Stimulated activated CD8-positive, alpha-beta memory T cell treated with anti-CD3 and anti-CD28 coated beads, Interleukin-12 subunit alpha, Interleukin-12 subunit beta, amount 100 ng/mL, for 1 hour (primary cell): Measurements from ENCODE around the gene PLK5.

ENCODE experiments used
- DNase-seq: peaks from one replicate; pipeline ENCODE4 v3.0.0-alpha.2; 2020; ENCODE audit warnings: low read depth

Gene PLK5

GRCh38 chr19:1555487-1556389, 31.9 kb downstream of the PLK5 start:
- DNase-seq, result no peak

- no peak for DNase-seq
Measured at GRCh38 chr19:1556390-1557070, 32.7 kb downstream of the PLK5 start.

- DNase-seq, result no peak
Measured at GRCh38 chr19:1558552-1558951, 34.7 kb downstream of the PLK5 start.

- DNase-seq, result no peak
Measured at GRCh38 chr19:1560286-1560882, 36.5 kb downstream of the PLK5 start.

- no peak for DNase-seq
Measured at GRCh38 chr19:1561236-1561842, 37.5 kb downstream of the PLK5 start.

- no peak for DNase-seq
Measured at GRCh38 chr19:1563251-1563650, 39.4 kb downstream of the PLK5 start.

GRCh38 chr19:1566392-1567115, 42.7 kb downstream of the PLK5 start:
- no peak for DNase-seq

GRCh38 chr19:1567116-1567847, 43.4 kb downstream of the PLK5 start:
- no peak for DNase-seq

- DNase-seq, result no peak
Measured at GRCh38 chr19:1567848-1568227, 44.0 kb downstream of the PLK5 start.

GRCh38 chr19:1568320-1569019, 44.6 kb downstream of the PLK5 start, which contains the start of gene MEX3D:
TSS of gene MEX3D (minus strand) at chr19:1568325. CDS start at chr19:1568058, 267 bp downstream.
- DNase-seq, result peak; percentile 71

- DNase-seq, result no peak
Measured at GRCh38 chr19:1569997-1570396, 46.1 kb downstream of the PLK5 start.

GRCh38 chr19:1570836-1571235, 47.0 kb downstream of the PLK5 start:
- DNase-seq, result no peak

GRCh38 chr19:1571358-1571757, 47.5 kb downstream of the PLK5 start:
- DNase-seq, result no peak

GRCh38 chr19:1572795-1573194, 48.9 kb downstream of the PLK5 start:
- DNase-seq, result no peak

- no peak for DNase-seq
Measured at GRCh38 chr19:1574354-1575136, 50.7 kb downstream of the PLK5 start.

- DNase-seq, result no peak
Measured at GRCh38 chr19:1575323-1576241, 51.7 kb downstream of the PLK5 start.

- DNase-seq, result no peak
Measured at GRCh38 chr19:1576242-1577089, 52.6 kb downstream of the PLK5 start.
